Measurements from ENCODE around the gene INO80.
"Not testable (repeated sequence)": the region's sequence is repeated elsewhere in the genome, so short reads cannot be mapped to it uniquely, and the experiment has no call there.

Gene INO80

GRCh38 chr15:41115161-41115651 lies 874 bp downstream of the INO80 start:
- no peaks in the 10 kb centered on the region for H3K27me3 ChIP-seq (ENCODE audit: control insufficient read depth in 1 of 2, insufficient read depth in 2 of 2, low read length in 2 of 2)
- peak overlapping the region; percentile 65 for H3K9ac ChIP-seq (ENCODE audit: low read length)
- no peaks in the 10 kb centered on the region for H3K9me3 ChIP-seq (ENCODE audit: low read length)
- no peaks in the 10 kb centered on the region for H3K36me3 ChIP-seq (ENCODE audit: insufficient read depth, low read length)
- H3K4me1 ChIP-seq (ENCODE audit: insufficient read depth, low read length): peaks cover 15% of the 10 kb centered on the region
- peak overlapping the region; percentile 95 for H3K27ac ChIP-seq (ENCODE audit: low read depth, low read length)
- H3K4me3 ChIP-seq (ENCODE audit: low read depth in 1 of 2, low read length in 2 of 2): peak overlapping the region; percentile 84 to 93

DNA sequence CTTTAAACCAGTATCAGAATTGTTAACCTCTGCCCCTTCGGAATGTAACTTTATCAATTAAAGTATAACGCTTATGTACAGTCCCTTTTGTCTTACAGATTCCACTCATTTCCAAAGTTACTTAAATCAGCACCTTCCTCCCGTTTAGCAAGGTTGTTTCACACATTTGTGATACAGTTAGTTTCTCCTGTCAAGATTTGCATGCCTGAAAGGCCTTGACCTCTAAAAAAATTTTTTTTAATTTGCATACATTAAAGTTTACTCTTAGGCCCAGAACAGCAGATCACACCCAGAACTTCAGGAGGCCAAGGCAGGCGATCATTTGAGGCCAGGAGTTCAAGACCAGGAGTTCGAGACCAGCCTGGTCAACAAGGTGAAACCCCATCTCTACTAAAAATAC lies 9.1 kb downstream of the INO80 start:
- Histone ChIP-seq H3K4me1 (ENCODE audit: insufficient read depth, low read length) (no peaks in the 10 kb centered on the region), H3K4me3 (ENCODE audit: low read depth in 1 of 2, low read length in 2 of 2) (no peak overlapping the region), H3K27ac (ENCODE audit: low read depth, low read length) (no peak overlapping the region), H3K27me3 (ENCODE audit: control insufficient read depth in 1 of 2, insufficient read depth in 2 of 2, low read length in 2 of 2) (no peaks in the 10 kb centered on the region), H3K36me3 (ENCODE audit: insufficient read depth, low read length) (no peaks in the 10 kb centered on the region), H3K9me3 (ENCODE audit: low read length) (no peaks in the 10 kb centered on the region), H3K9ac (ENCODE audit: low read length) (no peak overlapping the region)

GRCh38 chr15:41105348-41106334 lies 10.4 kb downstream of the INO80 start:
- no peak overlapping the region for H3K4me3 ChIP-seq (ENCODE audit: low read depth in 1 of 2, low read length in 2 of 2)
- no peak overlapping the region for H3K27ac ChIP-seq (ENCODE audit: low read depth, low read length)
- no peaks in the 10 kb centered on the region for H3K27me3 ChIP-seq (ENCODE audit: control insufficient read depth in 1 of 2, insufficient read depth in 2 of 2, low read length in 2 of 2)
- H3K36me3 ChIP-seq (ENCODE audit: insufficient read depth, low read length): no peaks in the 10 kb centered on the region
- no peak overlapping the region for H3K9ac ChIP-seq (ENCODE audit: low read length)
- no peaks in the 10 kb centered on the region for H3K9me3 ChIP-seq (ENCODE audit: low read length)
- no peaks in the 10 kb centered on the region for H3K4me1 ChIP-seq (ENCODE audit: insufficient read depth, low read length)

- H3K4me3 ChIP-seq (ENCODE audit: low read depth in 1 of 2, low read length in 2 of 2): no peak overlapping the region
- H3K27ac ChIP-seq (ENCODE audit: low read depth, low read length): no peak overlapping the region
- H3K27me3 ChIP-seq (ENCODE audit: control insufficient read depth in 1 of 2, insufficient read depth in 2 of 2, low read length in 2 of 2): no peaks in the 10 kb centered on the region
- no peaks in the 10 kb centered on the region for H3K4me1 ChIP-seq (ENCODE audit: insufficient read depth, low read length)
- H3K36me3 ChIP-seq (ENCODE audit: insufficient read depth, low read length): no peaks in the 10 kb centered on the region
- no peak overlapping the region for H3K9ac ChIP-seq (ENCODE audit: low read length)
- H3K9me3 ChIP-seq (ENCODE audit: low read length): no peaks in the 10 kb centered on the region
Measured at GRCh38 chr15:41104234-41104633, 11.8 kb downstream of the INO80 start.

- Histone ChIP-seq H3K4me1 (ENCODE audit: insufficient read depth, low read length) (no peaks in the 10 kb centered on the region), H3K27ac (ENCODE audit: low read depth, low read length) (no peak overlapping the region), H3K4me3 (ENCODE audit: low read depth in 1 of 2, low read length in 2 of 2) (no peak overlapping the region), H3K36me3 (ENCODE audit: insufficient read depth, low read length) (no peaks in the 10 kb centered on the region), H3K9ac (ENCODE audit: low read length) (no peak overlapping the region), H3K27me3 (ENCODE audit: control insufficient read depth in 1 of 2, insufficient read depth in 2 of 2, low read length in 2 of 2) (no peaks in the 10 kb centered on the region), H3K9me3 (ENCODE audit: low read length) (no peaks in the 10 kb centered on the region)
Measured at GRCh38 chr15:41102854-41103253, 13.2 kb downstream of the INO80 start.

DNA sequence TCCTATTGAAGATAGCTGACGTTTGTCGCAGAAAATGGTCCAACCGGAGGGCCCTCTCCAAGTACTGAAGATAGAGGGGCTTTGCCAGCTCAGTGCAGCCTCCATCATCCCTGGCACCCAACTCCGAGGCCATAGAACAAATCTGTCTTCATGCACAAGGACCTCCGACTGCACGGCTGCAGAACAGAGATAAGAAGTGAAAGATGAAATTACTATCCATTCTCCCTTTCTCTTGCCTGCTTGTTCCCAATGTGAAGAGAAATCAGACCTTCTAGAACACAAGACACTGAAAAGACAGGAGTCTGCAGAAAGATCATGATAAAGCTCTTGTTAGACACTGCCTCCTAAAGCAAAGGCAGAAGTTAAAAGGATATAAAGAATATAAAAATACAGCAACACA lies 19.9 kb downstream of the INO80 start:
- H3K36me3 ChIP-seq (ENCODE audit: insufficient read depth, low read length): peaks cover 37% of the 10 kb centered on the region

DNA sequence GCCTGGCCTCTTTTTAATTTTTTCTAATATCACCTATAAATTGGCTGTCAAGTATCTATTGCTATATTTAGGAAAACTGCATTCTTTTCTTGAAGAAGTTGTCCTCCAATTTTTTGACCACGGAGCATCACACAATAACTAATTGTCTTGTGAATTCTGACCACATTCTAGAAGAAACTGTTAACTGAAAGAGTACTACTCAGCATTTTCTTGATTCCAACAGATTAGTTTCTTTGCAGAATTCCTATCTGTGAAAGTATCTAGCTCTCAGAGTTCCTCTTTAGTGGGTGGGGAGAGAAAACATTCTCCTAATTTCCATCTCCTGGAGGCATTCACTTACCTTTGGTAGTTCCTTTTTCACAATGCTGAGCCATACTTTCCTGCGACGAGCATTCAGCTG lies 31.1 kb downstream of the INO80 start:
- Histone ChIP-seq H3K9me3 (ENCODE audit: low read length) (no peaks in the 10 kb centered on the region), H3K4me1 (ENCODE audit: insufficient read depth, low read length) (no peaks in the 10 kb centered on the region), H3K36me3 (ENCODE audit: insufficient read depth, low read length) (peaks cover 76% of the 10 kb centered on the region), H3K9ac (ENCODE audit: low read length) (no peak overlapping the region), H3K4me3 (ENCODE audit: low read depth in 1 of 2, low read length in 2 of 2) (no peak overlapping the region), H3K27ac (ENCODE audit: low read depth, low read length) (no peak overlapping the region), H3K27me3 (ENCODE audit: control insufficient read depth in 1 of 2, insufficient read depth in 2 of 2, low read length in 2 of 2) (no peaks in the 10 kb centered on the region)

More for the DNA sequence above, 19.9 kb downstream of the INO80 start:
- H3K9me3 ChIP-seq (ENCODE audit: low read length): no peaks in the 10 kb centered on the region
- H3K27ac ChIP-seq (ENCODE audit: low read depth, low read length): no peak overlapping the region
- H3K4me1 ChIP-seq (ENCODE audit: insufficient read depth, low read length): no peaks in the 10 kb centered on the region
- no peaks in the 10 kb centered on the region for H3K27me3 ChIP-seq (ENCODE audit: control insufficient read depth in 1 of 2, insufficient read depth in 2 of 2, low read length in 2 of 2)
- no peak overlapping the region for H3K9ac ChIP-seq (ENCODE audit: low read length)
- H3K4me3 ChIP-seq (ENCODE audit: low read depth in 1 of 2, low read length in 2 of 2): no peak overlapping the region

DNA sequence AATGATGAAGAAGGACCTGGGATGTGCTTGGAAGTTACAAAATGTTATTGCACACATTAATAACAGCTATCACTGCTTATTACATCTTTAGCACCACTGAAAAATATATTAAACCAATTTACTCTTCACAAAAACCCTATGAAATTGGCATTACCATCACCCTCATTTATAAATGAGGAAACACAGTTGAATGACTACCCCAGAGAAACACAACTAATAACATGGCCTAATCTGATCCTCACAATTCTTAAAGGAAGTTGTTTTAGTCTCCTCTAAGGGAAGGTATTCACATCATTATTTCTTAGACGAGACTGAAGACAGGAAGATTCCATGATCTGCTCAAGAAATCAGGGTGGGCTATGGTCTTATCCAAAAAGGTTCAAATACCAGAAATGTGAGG lies 35.9 kb downstream of the INO80 start:
- H3K27me3 ChIP-seq (ENCODE audit: control insufficient read depth in 1 of 2, insufficient read depth in 2 of 2, low read length in 2 of 2): no peaks in the 10 kb centered on the region

DNA sequence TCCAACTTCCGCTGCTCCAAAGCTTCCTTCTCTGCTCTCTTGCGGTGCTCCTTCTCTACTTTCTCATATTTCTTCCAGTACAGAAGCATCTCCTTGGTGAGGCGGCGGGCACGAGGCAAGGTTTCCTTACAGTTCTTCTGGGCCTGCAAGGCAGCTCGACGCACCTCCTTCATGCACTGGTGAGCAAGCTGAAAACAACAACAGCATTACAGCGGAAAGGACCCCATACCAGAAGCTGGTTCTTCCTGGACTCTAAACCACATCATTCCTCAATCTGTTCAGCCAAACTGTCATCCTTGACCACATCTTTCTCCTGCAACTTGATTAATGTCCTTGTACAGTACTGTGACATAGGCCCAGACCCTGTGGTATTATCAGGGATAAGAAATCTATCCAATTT lies 36.4 kb downstream of the INO80 start:
- Histone ChIP-seq H3K27me3 (ENCODE audit: control insufficient read depth in 1 of 2, insufficient read depth in 2 of 2, low read length in 2 of 2) (no peaks in the 10 kb centered on the region), H3K4me3 (ENCODE audit: low read depth in 1 of 2, low read length in 2 of 2) (no peak overlapping the region), H3K36me3 (ENCODE audit: insufficient read depth, low read length) (peaks cover 61% of the 10 kb centered on the region), H3K27ac (ENCODE audit: low read depth, low read length) (no peak overlapping the region), H3K4me1 (ENCODE audit: insufficient read depth, low read length) (no peaks in the 10 kb centered on the region), H3K9me3 (ENCODE audit: low read length) (no peaks in the 10 kb centered on the region), H3K9ac (ENCODE audit: low read length) (no peak overlapping the region)

More for the DNA sequence above, 35.9 kb downstream of the INO80 start:
- no peak overlapping the region for H3K27ac ChIP-seq (ENCODE audit: low read depth, low read length)
- H3K36me3 ChIP-seq (ENCODE audit: insufficient read depth, low read length): peaks cover 61% of the 10 kb centered on the region
- H3K4me1 ChIP-seq (ENCODE audit: insufficient read depth, low read length): no peaks in the 10 kb centered on the region
- H3K9ac ChIP-seq (ENCODE audit: low read length): no peak overlapping the region
- H3K9me3 ChIP-seq (ENCODE audit: low read length): no peaks in the 10 kb centered on the region
- H3K4me3 ChIP-seq (ENCODE audit: low read depth in 1 of 2, low read length in 2 of 2): no peak overlapping the region

DNA sequence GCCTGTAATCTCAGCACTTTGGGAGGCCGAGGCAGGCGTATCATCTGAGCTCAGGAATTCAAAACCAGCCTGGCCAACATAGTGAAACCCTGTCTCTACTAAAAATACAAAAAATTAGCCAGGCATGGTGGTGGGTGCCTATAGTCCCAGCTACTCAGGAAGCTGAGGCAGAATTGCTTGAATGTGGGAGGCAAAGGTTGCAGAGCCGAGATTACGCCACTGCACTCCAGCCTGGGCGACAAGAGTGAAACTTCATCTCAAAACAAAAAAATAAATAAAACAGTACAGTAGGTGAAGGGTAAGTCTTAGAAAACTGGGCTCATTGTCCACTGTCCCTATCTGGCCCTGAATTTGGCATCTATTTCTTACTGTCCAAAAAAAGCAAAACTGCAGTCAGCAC lies 37.2 kb downstream of the INO80 start:
- not testable (repeated sequence) for H3K9me3 ChIP-seq (ENCODE audit: low read length); H3K4me1 ChIP-seq (ENCODE audit: insufficient read depth, low read length); H3K9ac ChIP-seq (ENCODE audit: low read length); H3K27ac ChIP-seq (ENCODE audit: low read depth, low read length); H3K4me3 ChIP-seq (ENCODE audit: low read depth in 1 of 2, low read length in 2 of 2); H3K27me3 ChIP-seq (ENCODE audit: control insufficient read depth in 1 of 2, insufficient read depth in 2 of 2, low read length in 2 of 2)
- peaks cover 61% of the 10 kb centered on the region for H3K36me3 ChIP-seq (ENCODE audit: insufficient read depth, low read length)

- Histone ChIP-seq H3K9me3 (ENCODE audit: low read length) (no peaks in the 10 kb centered on the region), H3K4me1 (ENCODE audit: insufficient read depth, low read length) (no peaks in the 10 kb centered on the region), H3K27ac (ENCODE audit: low read depth, low read length) (no peak overlapping the region), H3K4me3 (ENCODE audit: low read depth in 1 of 2, low read length in 2 of 2) (no peak overlapping the region), H3K36me3 (ENCODE audit: insufficient read depth, low read length) (peaks cover 61% of the 10 kb centered on the region), H3K9ac (ENCODE audit: low read length) (no peak overlapping the region), H3K27me3 (ENCODE audit: control insufficient read depth in 1 of 2, insufficient read depth in 2 of 2, low read length in 2 of 2) (no peaks in the 10 kb centered on the region)
Measured at GRCh38 chr15:41078125-41078524, 38.0 kb downstream of the INO80 start.

GRCh38 chr15:41073028-41073427 lies 43.1 kb downstream of the INO80 start:
- no peak overlapping the region for H3K9ac ChIP-seq (ENCODE audit: low read length)
- H3K4me3 ChIP-seq (ENCODE audit: low read depth in 1 of 2, low read length in 2 of 2): no peak overlapping the region
- no peaks in the 10 kb centered on the region for H3K4me1 ChIP-seq (ENCODE audit: insufficient read depth, low read length)
- no peak overlapping the region for H3K27ac ChIP-seq (ENCODE audit: low read depth, low read length)
- H3K27me3 ChIP-seq (ENCODE audit: control insufficient read depth in 1 of 2, insufficient read depth in 2 of 2, low read length in 2 of 2): no peaks in the 10 kb centered on the region
- peaks cover 39% of the 10 kb centered on the region for H3K36me3 ChIP-seq (ENCODE audit: insufficient read depth, low read length)
- H3K9me3 ChIP-seq (ENCODE audit: low read length): no peaks in the 10 kb centered on the region

Measured in muscle layer of colon (tissue), 2 donors.